ENCODE results near the gene ABCC3. TPM values are rescaled to one million over a fixed set of nuclear protein-coding genes. Genes with fewer than 3 reads are reported as not detected.

ABCC3 gene
- total RNA-seq, 3 donors from 2014 or later = 166 to 453 (median 211) TPM

DNA sequence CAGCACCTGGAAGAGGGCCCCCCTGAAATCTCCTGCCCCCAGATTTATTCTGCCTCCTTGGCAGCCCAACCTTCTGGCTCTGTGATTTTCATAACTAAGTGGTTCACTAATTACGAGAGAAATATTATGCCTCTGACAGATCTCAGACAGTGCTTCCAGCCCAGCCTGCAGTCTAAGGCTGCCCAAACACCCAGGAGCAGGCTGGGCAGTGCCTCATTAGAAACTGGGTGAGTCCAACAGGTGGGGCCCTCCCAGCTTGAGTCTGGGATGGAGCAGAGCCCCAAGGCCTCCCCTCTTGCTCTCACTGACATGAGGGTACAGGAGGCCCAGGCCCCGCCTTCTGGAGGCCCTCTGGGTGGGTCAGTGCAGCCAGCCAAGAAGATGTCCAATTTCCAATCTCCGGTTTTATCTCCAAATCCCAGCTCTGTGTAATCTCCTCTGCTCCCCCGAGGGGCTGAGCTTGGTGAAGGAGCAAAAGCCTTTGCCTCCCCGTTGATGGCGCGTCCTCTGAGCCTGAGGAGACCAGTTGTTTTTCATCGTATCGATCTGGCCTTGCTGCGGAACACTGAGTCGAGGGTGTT is 20.1 kb upstream of the ABCC3 start:
- no peaks in the 10 kb centered on the region for H3K4me1 ChIP-seq (ENCODE audit: low read depth)
- ATAC-seq (no peak), DNase-seq (no peak)
- TF ChIP-seq CTCF (IDR thresholded peaks at IDR 0.05) = no peak
- no peak overlapping the region for H3K4me3 ChIP-seq
- no peaks in the 10 kb centered on the region for H3K9me3 ChIP-seq
- intact Hi-C loops (cut with DNase I, micrococcal nuclease) = no loop called here
- H3K36me3 ChIP-seq (ENCODE audit: low read depth) = no peaks in the 10 kb centered on the region

DNA sequence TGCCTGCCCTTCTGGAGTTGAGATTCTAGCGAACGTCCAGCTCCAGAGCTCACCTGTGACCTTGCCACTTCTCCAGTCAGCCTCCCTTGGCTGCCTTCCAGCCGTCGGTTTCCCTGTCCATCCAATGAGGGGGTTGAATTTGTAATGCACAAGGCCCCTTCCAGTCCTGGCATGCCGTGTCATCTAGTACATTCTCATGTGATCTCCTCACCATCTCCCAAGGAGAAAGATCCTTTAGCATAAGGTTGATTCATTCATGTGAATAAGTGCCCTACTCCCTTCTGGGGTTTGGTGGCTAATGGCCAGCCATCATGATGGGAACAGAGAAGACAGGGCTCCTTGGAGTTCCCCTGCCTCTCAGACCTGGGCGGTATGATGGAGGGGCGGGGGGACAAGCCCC is 18.9 kb upstream of the ABCC3 start:
- ATAC-seq (no peak), DNase-seq (no peak)
- Histone ChIP-seq H3K9me3 (no peaks in the 10 kb centered on the region), H3K4me1 (ENCODE audit: low read depth) (no peaks in the 10 kb centered on the region), H3K36me3 (ENCODE audit: low read depth) (no peaks in the 10 kb centered on the region), H3K4me3 (no peak overlapping the region)
- intact Hi-C loops (cut with DNase I, micrococcal nuclease) = no loop called here
- TF ChIP-seq CTCF (IDR thresholded peaks at IDR 0.05) = no peak

DNA sequence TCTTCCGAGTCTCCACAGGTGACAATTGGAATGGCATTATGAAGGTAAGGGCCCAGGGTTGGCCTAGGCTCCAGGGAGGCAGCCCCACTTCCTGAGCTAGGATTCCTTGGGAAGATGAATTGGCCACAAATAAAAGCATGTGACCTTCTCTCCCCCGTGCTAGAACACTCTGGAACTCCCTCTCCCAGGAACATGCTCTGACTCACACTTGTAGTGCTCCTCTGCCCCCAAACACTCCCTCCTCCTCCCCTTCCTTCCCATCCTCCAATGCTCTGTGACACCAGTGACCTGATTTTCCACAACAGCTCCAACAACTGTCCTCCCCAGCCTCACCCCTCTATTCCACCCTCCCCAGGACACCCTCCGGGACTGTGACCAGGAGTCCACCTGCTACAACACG is 16.4 kb upstream of the ABCC3 start:
- H3K36me3 ChIP-seq (ENCODE audit: low read depth) = no peaks in the 10 kb centered on the region
- intact Hi-C loops (cut with DNase I, micrococcal nuclease) = no loop called here
- DNase-seq = no peak
- H3K4me3 ChIP-seq = no peak overlapping the region
- peak; percentile 19 for ATAC-seq
- no peaks in the 10 kb centered on the region for H3K9me3 ChIP-seq
- no peak for TF ChIP-seq CTCF (IDR thresholded peaks at IDR 0.05)
- no peaks in the 10 kb centered on the region for H3K4me1 ChIP-seq (ENCODE audit: low read depth)

DNA sequence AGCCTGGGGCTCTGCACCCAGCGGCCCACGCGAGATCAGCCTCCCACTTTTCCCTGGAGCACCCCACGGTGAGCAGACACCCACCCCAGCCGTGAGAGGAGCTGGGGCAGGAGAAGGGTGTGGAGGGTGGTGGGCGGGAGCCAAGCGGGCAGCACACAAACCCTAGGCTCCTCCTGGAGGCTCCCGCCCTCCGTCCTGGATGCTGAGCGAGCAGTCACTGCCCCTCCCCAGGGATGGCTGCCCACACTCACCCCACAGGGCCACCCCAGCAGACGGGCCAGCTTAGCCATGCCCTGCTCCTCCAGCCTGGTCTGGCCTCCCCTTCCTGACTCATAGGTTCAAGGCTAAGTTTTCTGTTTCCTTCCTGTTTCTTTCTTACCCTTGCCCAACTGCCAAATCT is 15.7 kb upstream of the ABCC3 start:
- no peak for DNase-seq
- ATAC-seq = peak; percentile 54
- no peaks in the 10 kb centered on the region for H3K4me1 ChIP-seq (ENCODE audit: low read depth)
- no peak for TF ChIP-seq CTCF (IDR thresholded peaks at IDR 0.05)
- H3K4me3 ChIP-seq = no peak overlapping the region
- H3K9me3 ChIP-seq = no peaks in the 10 kb centered on the region
- intact Hi-C loops (cut with DNase I, micrococcal nuclease) = no loop called here
- no peaks in the 10 kb centered on the region for H3K36me3 ChIP-seq (ENCODE audit: low read depth)

DNA sequence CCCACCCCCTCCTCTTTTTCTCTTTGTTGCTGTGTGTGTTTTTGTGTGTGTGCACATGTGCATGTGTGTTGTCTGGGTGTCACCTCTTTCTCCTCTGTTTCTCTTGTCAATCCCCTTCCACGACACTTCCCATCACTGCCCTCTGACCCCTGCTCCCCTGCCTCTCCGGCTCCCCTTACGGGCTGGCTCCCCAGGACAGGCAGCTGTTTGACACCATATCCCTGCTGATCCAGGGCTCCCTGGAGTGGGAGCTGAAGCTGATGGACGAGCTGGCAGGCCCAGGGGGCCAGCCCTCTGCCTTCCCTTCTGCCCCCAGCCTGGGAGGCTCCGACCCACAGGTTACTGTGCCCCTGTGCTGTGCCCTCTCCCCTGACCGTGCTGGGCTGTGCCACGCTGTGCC is 15.2 kb upstream of the ABCC3 start:
- TF ChIP-seq CTCF (IDR thresholded peaks at IDR 0.05) = no peak
- DNase-seq (no peak), ATAC-seq (no peak)
- no peaks in the 10 kb centered on the region for H3K36me3 ChIP-seq (ENCODE audit: low read depth)
- H3K4me3 ChIP-seq = no peak overlapping the region
- intact Hi-C loops (cut with DNase I, micrococcal nuclease) = no loop called here
- no peaks in the 10 kb centered on the region for H3K4me1 ChIP-seq (ENCODE audit: low read depth)
- H3K9me3 ChIP-seq = no peaks in the 10 kb centered on the region

DNA sequence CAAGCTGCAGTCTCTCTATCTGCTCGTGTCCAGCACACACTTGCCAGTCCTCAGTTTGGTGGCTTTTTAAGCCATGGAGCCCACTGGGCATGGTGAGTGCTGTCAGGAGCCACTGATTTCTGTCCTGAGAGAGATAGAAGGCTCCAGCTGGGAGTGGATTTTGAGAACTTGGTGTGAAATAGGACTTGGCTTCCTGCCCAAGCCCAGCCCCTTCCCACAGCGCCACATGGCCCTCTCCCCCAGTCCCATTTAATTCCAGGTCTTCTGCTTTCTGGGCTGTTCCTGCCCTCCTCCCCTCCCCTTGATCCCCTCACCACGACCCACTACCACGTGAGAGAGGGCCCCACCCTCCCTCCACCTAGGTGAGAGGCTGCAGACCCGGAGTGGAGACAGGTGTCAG is 14.4 kb upstream of the ABCC3 start:
- no peak for ATAC-seq
- no peak for DNase-seq
- intact Hi-C loops (cut with DNase I, micrococcal nuclease) = no loop called here
- Histone ChIP-seq H3K36me3 (ENCODE audit: low read depth) (no peaks in the 10 kb centered on the region), H3K9me3 (no peaks in the 10 kb centered on the region), H3K4me1 (ENCODE audit: low read depth) (no peaks in the 10 kb centered on the region), H3K4me3 (no peak overlapping the region)
- TF ChIP-seq CTCF (IDR thresholded peaks at IDR 0.05) = no peak

All from mucosa of descending colon (tissue), 3 donors.